GM18951 (cell line): ENCODE data around the gene NID1.

Source experiments
- POLR2A ChIP-seq: IDR thresholded peaks from 4 replicates; pipeline ENCODE4 v1.6.1; 2011; ENCODE audit warnings: mild to moderate bottlenecking; ENCODE audit not compliant: insufficient read length, insufficient read depth; ENCODE audit errors: extremely low read depth
- in situ Hi-C: fragments of 300-500 bp; cut with MboI; formaldehyde crosslinking; loops from one replicate; pipeline ENCODE4 v1.12.0; 2022; ENCODE audit warnings: low sequenced_read_pairs, mixed read lengths, inconsistent platforms; ENCODE audit not compliant: unreplicated experiment

Gene NID1

GRCh38 chr1:235942979-235943575, 121.8 kb downstream of the NID1 start:
- in situ Hi-C loops, result no loop called here
- no peak for TF ChIP-seq POLR2A

- in situ Hi-C loops, result no loop called here
- TF ChIP-seq POLR2A, result no peak
Observed at GRCh38 chr1:235942625-235942934, 122.3 kb downstream of the NID1 start.

- TF ChIP-seq POLR2A, result no peak
- in situ Hi-C loops, result no loop called here
Observed at GRCh38 chr1:235941876-235942624, 122.8 kb downstream of the NID1 start.

GRCh38 chr1:235940285-235940684, 124.6 kb downstream of the NID1 start:
- in situ Hi-C loops, result no loop called here

GRCh38 chr1:235939480-235939775, 125.5 kb downstream of the NID1 start:
- in situ Hi-C loops, result no loop called here
- TF ChIP-seq POLR2A, result no peak

More at GRCh38 chr1:235940285-235940684, 124.6 kb downstream of the NID1 start:
- TF ChIP-seq POLR2A, result no peak

- no peak for TF ChIP-seq POLR2A
- in situ Hi-C loops, result no loop called here
Observed at GRCh38 chr1:235938709-235939479, 126.0 kb downstream of the NID1 start.

- in situ Hi-C loops, result no loop called here
- no peak for TF ChIP-seq POLR2A
Observed at GRCh38 chr1:235937123-235937522, 127.8 kb downstream of the NID1 start.

- in situ Hi-C loops, result no loop called here
- no peak for TF ChIP-seq POLR2A
Observed at GRCh38 chr1:235935235-235936225, 129.4 kb downstream of the NID1 start.

- TF ChIP-seq POLR2A, result no peak
- in situ Hi-C loops, result no loop called here
Observed at GRCh38 chr1:235933766-235934116, 131.1 kb downstream of the NID1 start.

GRCh38 chr1:235933017-235933765, 131.7 kb downstream of the NID1 start:
- in situ Hi-C loops, result no loop called here
- no peak for TF ChIP-seq POLR2A

GRCh38 chr1:235932090-235932510, 132.8 kb downstream of the NID1 start:
- in situ Hi-C loops, result no loop called here
- TF ChIP-seq POLR2A, result no peak

GRCh38 chr1:235931171-235931738, 133.6 kb downstream of the NID1 start:
- TF ChIP-seq POLR2A, result no peak
- in situ Hi-C loops, result no loop called here
